GM12878 (cell line): ENCODE results near the gene ITLN1.

ENCODE experiments used
- ASH2L ChIP-seq: fragments of 300-600, 200-600 bp; sonication (generic); IDR thresholded peaks from 2 replicates; pipeline ENCODE4 v1.6.1; 2017; ENCODE audit warnings: low read depth, mild to moderate bottlenecking, borderline replicate concordance
- BMI1 ChIP-seq: fragments of 450-650 bp; IDR thresholded peaks from 2 replicates; pipeline ENCODE4 v1.6.1; 2016; ENCODE audit warnings: mild to moderate bottlenecking, moderate library complexity, borderline replicate concordance
- CBFB ChIP-seq: IDR thresholded peaks from 2 replicates; pipeline ENCODE4 v1.6.1; 2016; ENCODE audit warnings: antibody characterized with exemption, low read depth
- CBX3 ChIP-seq: fragments of 200-600 bp; sonication (generic); IDR thresholded peaks from 2 replicates; pipeline ENCODE4 v1.6.1; 2016; ENCODE audit warnings: low read depth, borderline replicate concordance
- CTCF ChIP-seq, 3 experiments: IDR thresholded peaks in 2 of 3; conservative IDR thresholded peaks in 1 of 3; 2 replicates each; pipeline ENCODE4 v1.5.1; 2011; ENCODE audit warnings: low read depth in 3 of 3, low read length in 3 of 3, mild to moderate bottlenecking in 3 of 3, control low read depth in 2 of 3, moderate library complexity in 2 of 3, inconsistent platforms in 1 of 3, mixed read lengths in 1 of 3; ENCODE audit not compliant: control insufficient read depth in 2 of 3, insufficient read depth in 1 of 3; ENCODE audit errors: extremely low read depth in 1 of 3
- EP300 ChIP-seq, 2 experiments: fragments of 150-350 bp in 1 of 2; IDR thresholded peaks; 2 replicates each; pipeline ENCODE4 v1.6.1; 2011 to 2012; ENCODE audit warnings: low read depth in 2 of 2, low read length in 2 of 2, borderline replicate concordance in 1 of 2, improper control_type of control experiment in 1 of 2, inconsistent platforms in 1 of 2; ENCODE audit not compliant: control insufficient read depth in 1 of 2
- EZH2 ChIP-seq: IDR thresholded peaks from 2 replicates; pipeline ENCODE4 v1.6.1; 2012; ENCODE audit warnings: low read depth, mild to moderate bottlenecking, control low read depth, inconsistent platforms, low read length, borderline replicate concordance; ENCODE audit not compliant: control insufficient read depth
- GATAD2B ChIP-seq: fragments of 450-650 bp; conservative IDR thresholded peaks from 2 replicates; pipeline ENCODE4 v1.6.1; 2017; ENCODE audit warnings: low read depth, mild to moderate bottlenecking, moderate library complexity
- JUND ChIP-seq: IDR thresholded peaks from 2 replicates; pipeline ENCODE4 v1.6.1; 2012; ENCODE audit warnings: low read depth, mild to moderate bottlenecking, low read length, improper control_type of control experiment, moderate library complexity
- NR2C2 ChIP-seq: IDR thresholded peaks from 2 replicates; pipeline ENCODE4 v1.6.1; 2011; ENCODE audit warnings: borderline replicate concordance, low read depth; ENCODE audit not compliant: control insufficient read depth, insufficient read length
- NRF1 ChIP-seq: conservative IDR thresholded peaks from 2 replicates; pipeline ENCODE4 v1.6.1; 2011; ENCODE audit warnings: mild to moderate bottlenecking, low read depth, low read length, improper control_type of control experiment
- POLR2AphosphoS5 ChIP-seq: IDR thresholded peaks from 2 replicates; pipeline ENCODE4 v1.6.1; 2011; ENCODE audit warnings: mild to moderate bottlenecking, low read length, inconsistent platforms
- TCF12 ChIP-seq: IDR thresholded peaks from 2 replicates; pipeline ENCODE4 v1.6.1; 2011; ENCODE audit warnings: low read depth, mild to moderate bottlenecking, low read length
- TF ChIP-seq, protein P1 (sequence below): IDR thresholded peaks from 2 replicates; pipeline ENCODE4 v1.6.1; 2011; ENCODE audit warnings: low read depth, mild to moderate bottlenecking, low read length, moderate library complexity, borderline replicate concordance; ENCODE audit errors: extremely low read depth

DNA sequence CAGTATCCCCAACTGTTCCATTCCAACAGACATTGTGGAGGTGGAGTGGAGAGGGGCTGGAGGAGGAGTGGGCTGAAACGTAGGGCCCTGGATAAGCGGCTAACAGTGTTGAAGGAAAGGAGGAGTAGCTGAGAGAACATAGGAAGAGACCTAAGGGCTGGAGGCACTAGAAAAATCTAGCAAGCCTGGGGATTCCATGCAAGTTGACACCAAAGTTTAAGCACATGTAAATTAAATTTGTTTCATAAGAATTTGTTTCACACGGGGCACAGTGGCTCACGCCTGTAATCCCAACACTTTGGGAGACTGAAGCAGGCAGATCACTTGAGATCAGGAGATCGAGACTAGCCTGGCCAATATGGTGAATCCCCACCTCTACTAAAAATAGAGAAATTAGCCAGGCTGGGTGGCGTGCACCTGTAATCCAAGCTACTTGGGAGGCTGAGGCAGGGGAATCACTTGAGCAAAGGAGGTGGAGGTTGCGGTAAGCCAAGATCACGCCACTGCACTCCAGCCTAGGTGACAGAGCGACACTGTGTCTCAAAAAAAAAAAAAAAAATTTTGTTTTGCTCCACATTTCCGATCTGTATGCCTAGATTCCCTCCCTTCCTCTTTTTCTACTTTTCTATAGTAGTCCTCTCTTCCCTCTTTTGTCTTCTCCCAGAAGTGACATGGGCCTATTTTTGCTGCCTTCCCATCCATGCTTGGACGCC lies 21.8 kb downstream of the ITLN1 start:
- TF ChIP-seq CBX3, result no peak
- no peak for TF ChIP-seq CTCF (IDR thresholded peaks at IDR 0.05 in 2 of 3, conservative IDR thresholded peaks at IDR 0.05 in 1 of 3; ENCODE audit: control insufficient read depth in 2 of 3, extremely low read depth in 1 of 3, insufficient read depth in 1 of 3, low read depth in 3 of 3, low read length in 3 of 3)
- TF ChIP-seq NR2C2, result no peak
- no peak for TF ChIP-seq GATAD2B
- TF ChIP-seq, protein P1, sequence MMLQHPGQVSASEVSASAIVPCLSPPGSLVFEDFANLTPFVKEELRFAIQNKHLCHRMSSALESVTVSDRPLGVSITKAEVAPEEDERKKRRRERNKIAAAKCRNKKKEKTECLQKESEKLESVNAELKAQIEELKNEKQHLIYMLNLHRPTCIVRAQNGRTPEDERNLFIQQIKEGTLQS, result no peak
- no peak for TF ChIP-seq CBFB
- no peak for TF ChIP-seq ASH2L
- TF ChIP-seq TCF12, result no peak
- TF ChIP-seq BMI1, result no peak
- TF ChIP-seq NRF1, result no peak
- TF ChIP-seq POLR2AphosphoS5, result no peak
- TF ChIP-seq EZH2, result no peak
- TF ChIP-seq JUND, result no peak
- no peak for TF ChIP-seq EP300 (IDR thresholded peaks at IDR 0.05; ENCODE audit: borderline replicate concordance in 1 of 2, control insufficient read depth in 1 of 2, low read depth in 2 of 2, low read length in 2 of 2)
